HL-60 (cell line): Measurements from ENCODE around the gene KCNH2.

ENCODE experiments used
- DNase-seq, 2 experiments: peaks; one replicate each; pipeline ENCODE4 v3.0.0-alpha.2; 2010 to 2020; ENCODE audit warnings: low read depth in 1 of 2, low spot score in 1 of 2
- H3K27ac ChIP-seq: fragments of 250-450 bp; sonication (Bioruptor Pico); replicated peaks from 2 replicates; pipeline ENCODE4 v1.5.1; 2020; ENCODE audit warnings: mild to moderate bottlenecking, moderate library complexity
- H3K27me3 ChIP-seq: fragments of 250-450 bp; sonication (Bioruptor Pico); 2 replicates; pipeline ENCODE4 v1.5.1; 2021; ENCODE audit warnings: mild to moderate bottlenecking, moderate library complexity; ENCODE audit not compliant: insufficient read depth, poor library complexity, severe bottlenecking
- H3K4me3 ChIP-seq: replicated peaks from 2 replicates; pipeline ENCODE4 v1.5.1; 2011; ENCODE audit warnings: mild to moderate bottlenecking, control low read depth, low read length; ENCODE audit not compliant: insufficient read depth
- GABPA ChIP-seq: IDR thresholded peaks from 2 replicates; pipeline ENCODE4 v1.6.1; 2012; ENCODE audit warnings: low read depth
- POLR2AphosphoS5 ChIP-seq: IDR thresholded peaks from 2 replicates; pipeline ENCODE4 v1.6.1; 2012; ENCODE audit warnings: low read depth
- SPI1 ChIP-seq: IDR thresholded peaks from 2 replicates; pipeline ENCODE4 v1.6.1; 2012; ENCODE audit warnings: low read depth, mild to moderate bottlenecking, borderline replicate concordance
- TF ChIP-seq, protein P1 (sequence below): IDR thresholded peaks from 2 replicates; pipeline ENCODE4 v1.6.1; 2012; ENCODE audit warnings: low read depth; ENCODE audit not compliant: insufficient replicate concordance
- TF ChIP-seq, protein P2 (sequence below): IDR thresholded peaks from one replicate; pipeline ENCODE4 v1.5.1; 2011; ENCODE audit warnings: low read length, control low read depth, inconsistent platforms; ENCODE audit not compliant: insufficient read depth

KCNH2 gene

DNA sequence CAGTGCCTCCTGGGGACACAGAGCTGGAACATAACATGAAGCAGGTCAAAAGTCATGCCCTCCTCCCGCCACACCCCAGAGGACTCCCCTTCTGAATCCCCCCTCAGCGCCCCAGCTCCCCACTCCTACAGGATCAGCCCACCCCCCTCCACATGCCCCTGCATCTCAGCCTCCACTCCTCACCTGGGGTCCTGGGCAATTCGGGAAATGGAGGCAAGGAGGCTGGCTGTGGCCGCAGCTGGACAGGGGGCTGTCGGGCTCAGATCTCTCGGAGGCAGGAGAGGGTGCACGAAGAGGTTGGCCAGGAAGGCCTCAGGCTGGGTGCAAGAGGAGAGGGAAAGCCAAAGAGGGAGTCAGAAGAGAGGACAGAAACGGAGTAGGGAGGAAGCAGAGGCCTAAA lies 38.4 kb upstream of the KCNH2 start:
- Histone ChIP-seq H3K27me3 (peaks cover 24% of the 10 kb centered on the region), H3K4me3 (no peak overlapping the region), H3K27ac (no peak overlapping the region)
- TF ChIP-seq SPI1 (no peak), GABPA (no peak), POLR2AphosphoS5 (no peak)
- TF ChIP-seq, protein P1, sequence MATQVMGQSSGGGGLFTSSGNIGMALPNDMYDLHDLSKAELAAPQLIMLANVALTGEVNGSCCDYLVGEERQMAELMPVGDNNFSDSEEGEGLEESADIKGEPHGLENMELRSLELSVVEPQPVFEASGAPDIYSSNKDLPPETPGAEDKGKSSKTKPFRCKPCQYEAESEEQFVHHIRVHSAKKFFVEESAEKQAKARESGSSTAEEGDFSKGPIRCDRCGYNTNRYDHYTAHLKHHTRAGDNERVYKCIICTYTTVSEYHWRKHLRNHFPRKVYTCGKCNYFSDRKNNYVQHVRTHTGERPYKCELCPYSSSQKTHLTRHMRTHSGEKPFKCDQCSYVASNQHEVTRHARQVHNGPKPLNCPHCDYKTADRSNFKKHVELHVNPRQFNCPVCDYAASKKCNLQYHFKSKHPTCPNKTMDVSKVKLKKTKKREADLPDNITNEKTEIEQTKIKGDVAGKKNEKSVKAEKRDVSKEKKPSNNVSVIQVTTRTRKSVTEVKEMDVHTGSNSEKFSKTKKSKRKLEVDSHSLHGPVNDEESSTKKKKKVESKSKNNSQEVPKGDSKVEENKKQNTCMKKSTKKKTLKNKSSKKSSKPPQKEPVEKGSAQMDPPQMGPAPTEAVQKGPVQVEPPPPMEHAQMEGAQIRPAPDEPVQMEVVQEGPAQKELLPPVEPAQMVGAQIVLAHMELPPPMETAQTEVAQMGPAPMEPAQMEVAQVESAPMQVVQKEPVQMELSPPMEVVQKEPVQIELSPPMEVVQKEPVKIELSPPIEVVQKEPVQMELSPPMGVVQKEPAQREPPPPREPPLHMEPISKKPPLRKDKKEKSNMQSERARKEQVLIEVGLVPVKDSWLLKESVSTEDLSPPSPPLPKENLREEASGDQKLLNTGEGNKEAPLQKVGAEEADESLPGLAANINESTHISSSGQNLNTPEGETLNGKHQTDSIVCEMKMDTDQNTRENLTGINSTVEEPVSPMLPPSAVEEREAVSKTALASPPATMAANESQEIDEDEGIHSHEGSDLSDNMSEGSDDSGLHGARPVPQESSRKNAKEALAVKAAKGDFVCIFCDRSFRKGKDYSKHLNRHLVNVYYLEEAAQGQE: no peak
- TF ChIP-seq, protein P2, sequence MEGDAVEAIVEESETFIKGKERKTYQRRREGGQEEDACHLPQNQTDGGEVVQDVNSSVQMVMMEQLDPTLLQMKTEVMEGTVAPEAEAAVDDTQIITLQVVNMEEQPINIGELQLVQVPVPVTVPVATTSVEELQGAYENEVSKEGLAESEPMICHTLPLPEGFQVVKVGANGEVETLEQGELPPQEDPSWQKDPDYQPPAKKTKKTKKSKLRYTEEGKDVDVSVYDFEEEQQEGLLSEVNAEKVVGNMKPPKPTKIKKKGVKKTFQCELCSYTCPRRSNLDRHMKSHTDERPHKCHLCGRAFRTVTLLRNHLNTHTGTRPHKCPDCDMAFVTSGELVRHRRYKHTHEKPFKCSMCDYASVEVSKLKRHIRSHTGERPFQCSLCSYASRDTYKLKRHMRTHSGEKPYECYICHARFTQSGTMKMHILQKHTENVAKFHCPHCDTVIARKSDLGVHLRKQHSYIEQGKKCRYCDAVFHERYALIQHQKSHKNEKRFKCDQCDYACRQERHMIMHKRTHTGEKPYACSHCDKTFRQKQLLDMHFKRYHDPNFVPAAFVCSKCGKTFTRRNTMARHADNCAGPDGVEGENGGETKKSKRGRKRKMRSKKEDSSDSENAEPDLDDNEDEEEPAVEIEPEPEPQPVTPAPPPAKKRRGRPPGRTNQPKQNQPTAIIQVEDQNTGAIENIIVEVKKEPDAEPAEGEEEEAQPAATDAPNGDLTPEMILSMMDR: no peak
- DNase-seq: no peak

DNA sequence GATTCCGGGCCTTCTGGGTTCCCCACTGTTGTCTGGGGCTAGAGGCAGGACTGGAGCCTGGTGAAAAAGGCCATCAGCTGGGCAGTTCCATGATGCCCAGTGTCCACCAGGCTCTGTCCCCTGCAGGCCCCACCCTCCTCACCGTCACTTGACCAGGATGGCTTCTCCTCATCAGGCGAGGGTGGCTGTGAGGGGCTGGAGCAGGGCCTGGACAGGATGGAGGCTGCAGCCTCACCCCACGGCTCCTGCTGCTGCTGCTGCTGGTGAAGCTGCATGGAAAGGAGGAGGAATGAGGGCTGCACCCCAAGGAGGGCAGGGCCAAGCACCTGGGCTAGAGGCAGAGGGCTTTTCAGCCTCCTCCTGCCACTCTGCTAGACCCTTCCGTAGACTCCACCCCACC lies 37.8 kb upstream of the KCNH2 start:
- no peak overlapping the region for H3K4me3 ChIP-seq
- no peak overlapping the region for H3K27ac ChIP-seq
- no peak for DNase-seq
- no peak for TF ChIP-seq POLR2AphosphoS5
- TF ChIP-seq, protein P1: no peak
- TF ChIP-seq, protein P2: no peak
- TF ChIP-seq SPI1: no peak
- no peak for TF ChIP-seq GABPA
- H3K27me3 ChIP-seq: peaks cover 24% of the 10 kb centered on the region

DNA sequence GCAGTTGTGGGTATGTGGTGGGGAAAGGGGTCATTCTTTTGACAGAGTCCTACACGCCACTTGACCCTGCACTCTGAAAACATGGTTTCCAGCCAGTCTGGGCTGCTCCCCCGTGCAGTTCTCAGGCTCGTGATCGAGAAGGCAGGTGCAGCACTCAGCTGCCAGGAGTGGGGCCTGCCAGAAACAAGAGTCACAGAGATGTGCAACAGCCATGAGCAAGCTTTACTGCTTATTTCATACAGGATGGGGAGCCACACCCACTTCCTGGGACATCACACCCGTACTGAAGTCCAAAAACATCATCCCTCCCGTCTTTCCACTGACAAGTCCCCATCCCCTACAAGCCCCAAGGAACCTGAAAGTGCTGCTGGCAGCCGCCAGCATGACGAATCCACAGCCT lies 36.8 kb upstream of the KCNH2 start:
- H3K27ac ChIP-seq: no peak overlapping the region
- TF ChIP-seq, protein P2: no peak
- TF ChIP-seq, protein P1: no peak
- no peak for TF ChIP-seq SPI1
- no peak for TF ChIP-seq POLR2AphosphoS5
- TF ChIP-seq GABPA: no peak
- peaks cover 19% of the 10 kb centered on the region for H3K27me3 ChIP-seq
- no peak for DNase-seq
- H3K4me3 ChIP-seq: no peak overlapping the region
